GM19099 (cell line): ENCODE data around the gene SLCO4A1.

ENCODE experiments used
- POLR2A ChIP-seq: IDR thresholded peaks from 3 replicates; pipeline ENCODE4 v1.6.1; 2011; ENCODE audit warnings: low read depth; ENCODE audit not compliant: insufficient read length; ENCODE audit errors: extremely low read depth

SLCO4A1 gene, protein sequence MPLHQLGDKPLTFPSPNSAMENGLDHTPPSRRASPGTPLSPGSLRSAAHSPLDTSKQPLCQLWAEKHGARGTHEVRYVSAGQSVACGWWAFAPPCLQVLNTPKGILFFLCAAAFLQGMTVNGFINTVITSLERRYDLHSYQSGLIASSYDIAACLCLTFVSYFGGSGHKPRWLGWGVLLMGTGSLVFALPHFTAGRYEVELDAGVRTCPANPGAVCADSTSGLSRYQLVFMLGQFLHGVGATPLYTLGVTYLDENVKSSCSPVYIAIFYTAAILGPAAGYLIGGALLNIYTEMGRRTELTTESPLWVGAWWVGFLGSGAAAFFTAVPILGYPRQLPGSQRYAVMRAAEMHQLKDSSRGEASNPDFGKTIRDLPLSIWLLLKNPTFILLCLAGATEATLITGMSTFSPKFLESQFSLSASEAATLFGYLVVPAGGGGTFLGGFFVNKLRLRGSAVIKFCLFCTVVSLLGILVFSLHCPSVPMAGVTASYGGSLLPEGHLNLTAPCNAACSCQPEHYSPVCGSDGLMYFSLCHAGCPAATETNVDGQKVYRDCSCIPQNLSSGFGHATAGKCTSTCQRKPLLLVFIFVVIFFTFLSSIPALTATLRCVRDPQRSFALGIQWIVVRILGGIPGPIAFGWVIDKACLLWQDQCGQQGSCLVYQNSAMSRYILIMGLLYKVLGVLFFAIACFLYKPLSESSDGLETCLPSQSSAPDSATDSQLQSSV

DNA sequence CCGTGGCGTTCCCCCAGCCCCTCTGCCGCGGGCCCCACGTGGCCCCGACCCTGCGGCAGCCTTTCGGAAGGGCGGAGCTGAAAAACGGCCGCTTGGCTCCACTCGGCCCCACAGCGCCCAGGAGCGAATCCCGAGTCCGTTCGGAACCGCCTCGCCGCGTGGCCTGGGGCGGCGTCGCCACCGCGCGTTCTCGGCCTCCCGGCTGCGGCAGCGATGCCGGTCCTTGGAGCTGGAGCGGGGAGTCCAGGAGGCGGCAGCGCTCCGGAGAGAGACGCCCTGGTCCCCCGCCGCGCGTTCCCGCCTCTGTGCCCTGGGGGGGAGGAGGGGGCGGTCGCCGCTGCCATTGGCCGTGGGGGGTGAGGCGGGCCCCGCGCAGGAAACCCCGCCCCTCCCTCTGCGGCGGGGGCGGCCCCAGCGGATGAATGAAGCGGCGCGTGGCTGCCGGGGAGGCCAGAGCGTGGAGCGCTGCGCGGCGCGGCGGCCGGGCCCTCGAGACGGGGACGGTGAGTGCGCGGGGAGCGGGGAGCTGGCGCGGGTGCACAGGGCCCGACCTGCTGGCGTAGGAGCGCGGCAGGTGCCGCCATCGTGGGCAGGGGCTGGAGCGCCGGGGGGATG lies at the start of gene SLCO4A1:
SLCO4A1 (plus strand) TSS at position 453 of the 615 bp plus-strand sequence. CDS start 13,952 bp downstream, outside the sequence.
- TF ChIP-seq POLR2A, result peak; percentile 84

DNA sequence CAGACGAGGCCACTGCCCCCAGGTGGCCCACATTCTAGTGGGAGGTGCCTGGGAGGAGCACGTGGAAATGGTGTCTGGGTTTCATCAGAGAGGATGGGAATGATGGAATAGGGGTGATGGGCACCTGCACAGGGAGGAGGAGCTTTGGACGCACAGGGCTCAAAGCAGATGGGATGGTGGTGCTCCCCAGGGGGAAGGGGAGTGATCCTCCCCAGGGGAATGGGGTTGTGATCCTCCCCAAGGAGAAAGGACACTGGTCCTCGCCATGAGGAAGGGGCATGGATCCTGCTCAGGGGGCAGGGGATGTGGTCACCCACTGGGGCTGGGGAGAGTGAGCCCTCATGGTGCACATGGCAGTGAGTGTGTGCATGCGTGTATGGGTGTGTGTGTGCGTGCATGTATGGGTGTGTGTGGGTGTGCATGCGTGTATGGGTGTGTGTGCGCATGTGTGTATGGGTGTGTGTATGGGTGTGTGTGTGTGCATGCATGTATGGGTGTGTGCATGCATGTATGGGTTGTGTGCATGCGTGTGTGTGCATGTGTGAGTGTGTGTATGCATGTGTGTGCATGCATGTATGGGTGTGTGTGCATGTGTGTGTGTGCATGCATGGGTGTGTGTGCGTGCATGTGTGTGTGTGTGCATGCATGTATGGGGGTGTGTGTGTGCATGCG lies 49.7 kb upstream of the SLCO4A1 start:
- TF ChIP-seq POLR2A, result no peak

- no peak for TF ChIP-seq POLR2A
Observed at GRCh38 chr20:62593616-62594015, 48.7 kb upstream of the SLCO4A1 start.

- no peak for TF ChIP-seq POLR2A
Observed at GRCh38 chr20:62595069-62595468, 47.2 kb upstream of the SLCO4A1 start.

DNA sequence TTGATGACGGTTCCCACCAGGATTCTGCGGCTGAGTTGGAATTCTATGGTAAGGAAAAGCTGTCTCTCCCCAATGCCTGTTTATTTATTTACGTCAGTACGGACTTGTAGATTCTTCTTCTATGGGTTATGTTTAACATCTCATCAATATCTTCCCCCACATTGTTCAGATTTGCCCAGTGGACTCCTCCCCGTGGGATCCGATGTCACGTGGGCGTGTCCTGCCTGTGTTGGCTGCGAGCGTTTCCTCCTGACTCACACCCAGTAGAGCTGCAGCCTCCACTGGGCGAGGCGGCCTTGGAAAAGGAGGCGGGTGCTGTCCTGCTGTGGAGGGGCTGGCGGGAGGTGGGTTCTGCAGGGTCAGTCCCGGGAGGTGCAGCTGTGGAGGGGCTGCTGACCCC lies 46.8 kb upstream of the SLCO4A1 start:
- TF ChIP-seq POLR2A, result no peak

DNA sequence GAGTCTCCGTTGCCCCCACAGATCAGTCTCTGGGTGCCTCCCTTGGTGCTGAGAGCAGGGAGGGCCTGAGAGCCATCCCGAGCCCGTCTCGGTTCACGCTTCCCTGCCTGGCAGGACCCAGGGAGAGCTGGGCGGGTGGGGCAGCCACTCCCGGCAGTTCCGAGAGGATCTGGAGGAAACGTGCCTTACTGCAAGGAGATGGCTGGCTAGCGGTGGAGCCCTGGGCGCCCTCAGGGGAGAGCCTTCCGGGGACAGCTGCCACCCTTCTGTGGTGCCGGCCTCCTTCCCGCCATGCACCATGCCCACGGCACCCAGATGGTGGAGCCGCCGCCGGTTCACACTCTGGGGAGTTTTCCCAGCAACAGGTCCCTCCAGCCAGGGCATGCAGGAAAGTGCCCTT lies 45.8 kb upstream of the SLCO4A1 start:
- no peak for TF ChIP-seq POLR2A

DNA sequence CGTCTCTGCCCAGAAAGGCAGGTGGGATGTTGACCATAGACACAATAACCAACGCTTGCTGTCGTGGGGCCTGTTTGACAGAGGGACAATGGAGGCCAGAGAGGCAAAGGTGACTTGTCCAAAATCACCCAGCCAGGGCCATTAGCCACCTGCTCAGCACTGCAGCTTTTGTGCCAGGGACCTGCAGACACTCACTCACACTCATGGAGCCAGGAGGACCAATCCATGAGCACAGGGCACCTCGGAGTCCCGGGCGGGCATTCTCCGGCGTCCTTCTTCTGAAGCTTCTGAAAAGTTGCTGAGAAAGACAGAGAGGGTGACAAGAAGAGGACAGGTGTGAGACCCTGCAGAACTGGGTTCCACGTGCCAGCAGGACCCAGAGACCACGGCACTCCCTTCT lies 45.4 kb upstream of the SLCO4A1 start:
- no peak for TF ChIP-seq POLR2A

DNA sequence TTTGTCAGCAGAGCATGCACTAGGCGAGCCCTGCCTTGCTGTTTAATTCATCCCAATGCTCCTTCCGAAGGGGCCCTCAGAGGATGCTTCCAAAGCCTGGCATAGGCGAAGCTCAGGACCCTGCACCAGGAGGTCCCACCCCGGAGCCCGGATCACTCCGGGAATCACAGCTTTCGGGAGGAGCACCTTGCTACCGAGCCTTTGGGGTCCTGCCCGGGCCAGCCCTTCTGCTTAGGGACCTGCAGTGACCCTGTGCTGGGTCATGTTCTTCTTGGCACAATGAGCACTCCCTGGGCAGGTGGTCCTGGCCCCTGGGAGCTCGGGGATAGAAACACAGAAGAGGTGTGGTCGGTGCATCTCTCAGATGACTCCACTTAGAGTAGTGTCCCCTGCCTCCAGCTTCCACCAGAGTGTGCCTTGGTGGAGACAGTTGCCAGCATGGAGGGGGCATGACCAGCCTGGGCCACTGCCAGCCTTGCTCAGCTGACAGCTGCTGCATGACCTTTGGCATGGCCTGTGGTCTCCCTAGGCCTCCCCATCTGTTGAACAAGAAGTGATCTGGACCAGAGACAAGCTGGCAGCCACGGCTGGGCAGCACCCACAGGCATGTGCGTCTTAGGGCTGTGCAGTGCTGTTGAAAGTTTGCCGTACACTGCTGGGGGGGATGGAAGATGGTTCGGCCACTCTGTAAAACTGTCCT lies 44.7 kb upstream of the SLCO4A1 start:
- no peak for TF ChIP-seq POLR2A

DNA sequence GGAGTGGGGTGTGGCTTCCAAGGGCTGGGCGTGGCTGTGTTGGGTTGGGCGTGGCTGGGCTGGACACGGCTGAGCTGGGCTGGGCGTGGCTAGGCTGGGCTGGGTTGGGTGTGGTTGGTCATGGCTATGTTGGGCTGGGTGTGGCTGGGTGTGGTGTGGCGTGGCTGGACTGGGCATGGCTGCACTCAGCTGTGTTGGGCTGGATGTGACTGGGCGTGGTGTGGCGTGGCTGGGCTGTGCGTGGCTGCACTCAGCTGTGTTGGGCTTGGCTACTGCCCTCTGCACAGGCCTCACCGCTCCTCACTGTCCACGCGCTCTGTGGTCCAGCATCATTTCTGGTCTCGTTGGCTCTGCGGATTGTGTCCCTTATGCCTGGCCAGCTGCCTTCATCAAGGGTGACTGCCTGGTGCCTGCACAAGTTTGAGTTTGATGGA lies 43.5 kb upstream of the SLCO4A1 start:
- no peak for TF ChIP-seq POLR2A

- TF ChIP-seq POLR2A, result no peak
Observed at GRCh38 chr20:62599216-62600110, 42.8 kb upstream of the SLCO4A1 start.

DNA sequence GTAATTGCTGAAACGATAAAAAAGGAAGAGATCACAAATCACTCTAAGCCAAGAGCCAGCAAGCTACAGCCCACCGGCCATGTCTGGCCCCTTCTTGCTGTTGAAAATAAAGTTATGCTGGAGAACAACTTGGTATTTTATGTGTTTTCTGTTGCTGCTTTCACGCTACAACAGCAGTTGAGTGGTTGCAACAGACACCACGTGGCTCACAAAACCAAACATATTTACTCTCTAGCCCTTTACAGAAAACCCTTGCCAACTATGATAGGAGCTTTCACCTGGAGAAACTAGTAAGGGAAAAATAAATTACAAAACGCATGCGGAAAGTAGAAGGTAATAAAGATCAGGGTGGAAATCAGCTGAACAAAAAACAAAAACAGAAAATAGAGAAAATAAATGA lies 41.1 kb upstream of the SLCO4A1 start:
- no peak for TF ChIP-seq POLR2A

- TF ChIP-seq POLR2A, result no peak
Observed at GRCh38 chr20:62601714-62602113, 40.6 kb upstream of the SLCO4A1 start.

GRCh38 chr20:62602550-62602949 lies 39.8 kb upstream of the SLCO4A1 start:
- TF ChIP-seq POLR2A, result no peak
